Keratinocyte (primary cell): ENCODE results near the gene COL4A4. TPM values are rescaled to one million over a fixed set of nuclear protein-coding genes. Genes with fewer than 3 reads are reported as not detected.

Experiments used
- DNase-seq: peaks from one replicate; pipeline ENCODE4 v3.0.0-alpha.2; 2011; ENCODE audit warnings: low read depth, missing footprints, low spot score
- FAIRE-seq: peaks from 2 replicates; lab custom pipeline; 2011; peaks lifted over from hg19 to GRCh38; lab: Jason Lieb, UNC
- H2AFZ ChIP-seq: 2 replicates; pipeline ENCODE4 v1.6.0; 2012; ENCODE audit warnings: low read length, control low read depth, inconsistent platforms; ENCODE audit not compliant: control insufficient read depth
- H3K27ac ChIP-seq: 2 replicates; pipeline ENCODE4 v1.5.1; 2011; ENCODE audit warnings: low read length; ENCODE audit not compliant: control insufficient read depth, insufficient read depth
- H3K27me3 ChIP-seq: 3 replicates; pipeline ENCODE4 v1.6.0; 2011; ENCODE audit warnings: low read length; ENCODE audit not compliant: control insufficient read depth, insufficient read depth; ENCODE audit errors: extremely low read depth
- H3K36me3 ChIP-seq, 2 experiments: 2 replicates in 1 of 2; 3 replicates in 1 of 2; pipeline ENCODE4 v1.5.1; 2011; ENCODE audit warnings: low read length in 2 of 2, mild to moderate bottlenecking in 1 of 2; ENCODE audit not compliant: control insufficient read depth in 2 of 2, insufficient read depth in 2 of 2; ENCODE audit errors: extremely low read depth in 1 of 2
- H3K4me1 ChIP-seq: 3 replicates; pipeline ENCODE4 v1.5.1; 2011; ENCODE audit warnings: low read length; ENCODE audit not compliant: control insufficient read depth, insufficient read depth; ENCODE audit errors: extremely low read depth
- H3K4me2 ChIP-seq: 3 replicates; pipeline ENCODE4 v1.6.0; 2011; ENCODE audit warnings: low read depth, low read length; ENCODE audit not compliant: control insufficient read depth, insufficient read depth; ENCODE audit errors: extremely low read depth
- H3K4me3 ChIP-seq, 3 experiments: fragments of 200-600 bp in 1 of 3; sonication (generic) in 1 of 3; 2 replicates in 2 of 3; 3 replicates in 1 of 3; pipeline ENCODE4 v1.5.1; 2011 to 2016; ENCODE audit warnings: low read length in 3 of 3, mild to moderate bottlenecking in 3 of 3, control low read depth in 2 of 3, inconsistent platforms in 1 of 3, low read depth in 1 of 3, mixed read lengths in 1 of 3, mixed run types in 1 of 3, moderate library complexity in 1 of 3; ENCODE audit not compliant: control insufficient read depth in 2 of 3, insufficient read depth in 2 of 3; ENCODE audit errors: extremely low read depth in 1 of 3
- H3K79me2 ChIP-seq: 2 replicates; pipeline ENCODE4 v1.6.0; 2012; ENCODE audit warnings: low read length; ENCODE audit not compliant: control insufficient read depth, insufficient read depth
- H3K9ac ChIP-seq: 3 replicates; pipeline ENCODE4 v1.6.0; 2011; ENCODE audit warnings: low read length; ENCODE audit not compliant: control insufficient read depth, insufficient read depth; ENCODE audit errors: extremely low read depth
- H3K9me1 ChIP-seq: 3 replicates; pipeline ENCODE4 v1.6.0; 2011; ENCODE audit warnings: low read length; ENCODE audit not compliant: control insufficient read depth, insufficient read depth; ENCODE audit errors: extremely low read depth
- H3K9me3 ChIP-seq: 2 replicates; pipeline ENCODE4 v1.5.1; 2012; ENCODE audit warnings: low read depth, low read length; ENCODE audit not compliant: control insufficient read depth
- H4K20me1 ChIP-seq: 3 replicates; pipeline ENCODE4 v1.6.0; 2011; ENCODE audit warnings: low read length; ENCODE audit not compliant: control insufficient read depth, insufficient read depth; ENCODE audit errors: extremely low read depth
- EZH2 ChIP-seq: IDR thresholded peaks from one replicate; pipeline ENCODE4 v1.6.1; 2012; ENCODE audit warnings: inconsistent platforms, mild to moderate bottlenecking, low read length, moderate library complexity
- dilution Hi-C: fragments of 300-500 bp; cut with MboI; formaldehyde crosslinking; loops from one replicate; pipeline ENCODE4 v1.7.0; 2020; ENCODE audit warnings: low sequenced_read_pairs; ENCODE audit not compliant: extremely low pct_ligation_motif_present
- polyA plus RNA-seq, 5 experiments: library from polyadenylated mRNA; depleted of rRNA in 3 of 5; stranded (reverse) in 3 of 5; stranded (forward) in 1 of 5; unstranded in 1 of 5; fragments of >200 nt; gene quantifications; 1 replicate in 1 of 5; 2 replicates in 3 of 5; 3 replicates in 1 of 5; pipeline versions ENCODE4 v1.2.1 to v1.2.3, GENCODE V29; 2011 to 2012; ENCODE audit warnings: missing spikeins in 2 of 5, low read depth in 1 of 5, low replicate concordance in 1 of 5
- TF ChIP-seq, protein P1 (sequence below), 3 experiments: IDR thresholded peaks in 1 of 3; conservative IDR thresholded peaks in 1 of 3; optimal IDR thresholded peaks in 1 of 3; 2 replicates in 2 of 3; 3 replicates in 1 of 3; pipeline versions ENCODE3 to v1.5.1; 2011; ENCODE audit warnings: low read length in 3 of 3, mild to moderate bottlenecking in 3 of 3, moderate library complexity in 2 of 3, control low read depth in 1 of 3, inconsistent platforms in 1 of 3; ENCODE audit not compliant: insufficient read depth in 2 of 3; ENCODE audit errors: extremely low read depth in 1 of 3

COL4A4 gene
- polyA plus RNA-seq, 1 donor (not counting 4 experiments of a cell fraction or from before 2014, with no cell fraction given): not detected

GRCh38 chr2:226993171-226993570 lies 170.8 kb downstream of the COL4A4 start:
- Histone ChIP-seq H3K4me1 (no peaks in the 10 kb centered on the region), H3K4me2 (no peak overlapping the region), H3K36me3 (peaks cover 0 to 3% of the 10 kb centered on the region in 2 experiments), H3K27me3 (no peaks in the 10 kb centered on the region), H3K9me3 (no peaks in the 10 kb centered on the region), H3K9me1 (no peaks in the 10 kb centered on the region), H4K20me1 (no peaks in the 10 kb centered on the region), H3K4me3 (no peak overlapping the region), H3K27ac (no peak overlapping the region), H3K79me2 (no peaks in the 10 kb centered on the region), H3K9ac (no peak overlapping the region), H2AFZ (no peak overlapping the region)
- DNase-seq (no peak), FAIRE-seq (peak; percentile 84)
- dilution Hi-C loops: no loop called here
- no peak for TF ChIP-seq EZH2
- TF ChIP-seq, protein P1, sequence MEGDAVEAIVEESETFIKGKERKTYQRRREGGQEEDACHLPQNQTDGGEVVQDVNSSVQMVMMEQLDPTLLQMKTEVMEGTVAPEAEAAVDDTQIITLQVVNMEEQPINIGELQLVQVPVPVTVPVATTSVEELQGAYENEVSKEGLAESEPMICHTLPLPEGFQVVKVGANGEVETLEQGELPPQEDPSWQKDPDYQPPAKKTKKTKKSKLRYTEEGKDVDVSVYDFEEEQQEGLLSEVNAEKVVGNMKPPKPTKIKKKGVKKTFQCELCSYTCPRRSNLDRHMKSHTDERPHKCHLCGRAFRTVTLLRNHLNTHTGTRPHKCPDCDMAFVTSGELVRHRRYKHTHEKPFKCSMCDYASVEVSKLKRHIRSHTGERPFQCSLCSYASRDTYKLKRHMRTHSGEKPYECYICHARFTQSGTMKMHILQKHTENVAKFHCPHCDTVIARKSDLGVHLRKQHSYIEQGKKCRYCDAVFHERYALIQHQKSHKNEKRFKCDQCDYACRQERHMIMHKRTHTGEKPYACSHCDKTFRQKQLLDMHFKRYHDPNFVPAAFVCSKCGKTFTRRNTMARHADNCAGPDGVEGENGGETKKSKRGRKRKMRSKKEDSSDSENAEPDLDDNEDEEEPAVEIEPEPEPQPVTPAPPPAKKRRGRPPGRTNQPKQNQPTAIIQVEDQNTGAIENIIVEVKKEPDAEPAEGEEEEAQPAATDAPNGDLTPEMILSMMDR (optimal IDR thresholded peaks at IDR 0.05 in 1 of 3, IDR thresholded peaks at IDR 0.05 in 1 of 3, conservative IDR thresholded peaks at IDR 0.05 in 1 of 3; ENCODE audit: extremely low read depth in 1 of 3, insufficient read depth in 2 of 3, low read length in 3 of 3): no peak

GRCh38 chr2:226991663-226992062 lies 172.3 kb downstream of the COL4A4 start:
- Histone ChIP-seq H3K4me2 (no peak overlapping the region), H3K4me1 (no peaks in the 10 kb centered on the region), H3K9ac (no peak overlapping the region), H2AFZ (no peak overlapping the region), H3K27ac (no peak overlapping the region), H3K79me2 (no peaks in the 10 kb centered on the region), H3K36me3 (peaks cover 0 to 3% of the 10 kb centered on the region in 2 experiments), H4K20me1 (no peaks in the 10 kb centered on the region), H3K9me1 (no peaks in the 10 kb centered on the region), H3K27me3 (no peaks in the 10 kb centered on the region), H3K9me3 (no peaks in the 10 kb centered on the region), H3K4me3 (no peak overlapping the region)
- no peak for FAIRE-seq
- dilution Hi-C loops: no loop called here
- TF ChIP-seq, protein P1 (optimal IDR thresholded peaks at IDR 0.05 in 1 of 3, IDR thresholded peaks at IDR 0.05 in 1 of 3, conservative IDR thresholded peaks at IDR 0.05 in 1 of 3; ENCODE audit: extremely low read depth in 1 of 3, insufficient read depth in 2 of 3, low read length in 3 of 3): no peak
- no peak for TF ChIP-seq EZH2
- no peak for DNase-seq
